GM10847 (cell line): Measurements from ENCODE around the gene PWP1.

ENCODE experiments used
- POLR2A ChIP-seq: IDR thresholded peaks from 2 replicates; pipeline ENCODE4 v1.6.1; 2011; ENCODE audit not compliant: insufficient read length; ENCODE audit errors: extremely low read depth

Gene PWP1

DNA sequence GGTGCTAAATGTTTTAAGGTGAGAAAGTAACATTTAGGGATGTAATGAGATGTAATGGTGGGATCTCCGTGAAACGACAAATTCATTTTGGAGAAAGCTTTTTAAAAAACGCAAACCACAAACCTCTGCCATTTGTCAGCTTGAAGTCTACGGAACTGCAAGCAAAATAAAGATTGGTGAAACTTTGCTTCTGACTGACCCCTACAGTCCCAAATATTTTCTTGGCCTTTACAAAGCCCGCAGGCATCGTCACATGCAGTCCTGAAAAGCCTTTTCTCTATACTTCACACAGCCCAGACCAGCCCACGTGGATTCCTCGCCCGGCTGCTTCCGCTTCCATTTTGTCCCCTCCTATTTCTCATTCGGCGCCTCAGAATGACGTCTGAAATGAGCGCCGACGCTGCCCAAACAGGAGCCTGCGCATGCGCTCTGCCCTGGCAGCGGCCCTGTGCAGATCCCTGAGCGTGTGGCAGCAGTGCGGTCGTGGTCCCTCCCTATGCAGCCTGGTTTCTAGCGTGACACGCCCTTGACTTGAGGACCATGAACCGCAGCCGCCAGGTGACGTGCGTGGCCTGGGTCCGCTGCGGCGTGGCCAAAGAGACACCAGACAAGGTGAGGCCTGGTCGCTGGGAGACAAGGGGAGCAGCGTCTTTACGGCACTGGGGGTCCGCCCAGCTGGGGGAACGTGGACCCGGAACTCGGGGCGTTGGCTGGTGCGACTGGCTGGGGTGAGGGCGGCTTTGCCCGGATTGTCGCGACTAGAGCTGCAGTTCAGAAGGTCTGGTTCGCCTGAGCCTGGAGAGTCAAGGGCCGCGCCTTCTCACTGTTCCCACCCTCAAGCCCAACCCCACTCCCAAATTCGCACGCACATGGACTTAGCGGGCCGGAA, at the start of gene PWP1:
PWP1 (plus strand) TSS at position 440 of the 889 bp plus-strand sequence; CDS start at position 541, 101 bp downstream.
- TF ChIP-seq POLR2A: peak; percentile 81

DNA sequence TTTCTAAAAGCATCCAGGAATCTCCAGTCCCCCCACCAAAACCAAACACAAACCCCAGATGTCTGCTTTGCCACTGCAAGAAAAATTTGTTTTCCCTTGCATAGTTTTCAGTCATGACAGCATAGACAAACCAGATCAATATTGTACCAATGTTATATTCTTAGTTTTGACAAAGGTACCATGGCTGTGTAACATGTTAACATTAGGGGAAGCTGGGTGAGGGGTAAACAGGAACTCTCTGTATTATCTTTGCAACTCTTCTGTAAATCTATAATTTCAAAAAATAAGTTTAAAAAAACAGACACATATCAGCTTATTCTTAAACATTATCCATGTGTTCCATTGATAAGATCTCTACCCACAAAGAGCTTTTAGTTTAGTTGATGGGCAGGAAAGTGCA, 44.4 kb upstream of the PWP1 start:
- no peak for TF ChIP-seq POLR2A

GRCh38 chr12:107642240-107642639, 43.4 kb upstream of the PWP1 start:
- TF ChIP-seq POLR2A: no peak

GRCh38 chr12:107645630-107646333, 39.8 kb upstream of the PWP1 start:
- no peak for TF ChIP-seq POLR2A

DNA sequence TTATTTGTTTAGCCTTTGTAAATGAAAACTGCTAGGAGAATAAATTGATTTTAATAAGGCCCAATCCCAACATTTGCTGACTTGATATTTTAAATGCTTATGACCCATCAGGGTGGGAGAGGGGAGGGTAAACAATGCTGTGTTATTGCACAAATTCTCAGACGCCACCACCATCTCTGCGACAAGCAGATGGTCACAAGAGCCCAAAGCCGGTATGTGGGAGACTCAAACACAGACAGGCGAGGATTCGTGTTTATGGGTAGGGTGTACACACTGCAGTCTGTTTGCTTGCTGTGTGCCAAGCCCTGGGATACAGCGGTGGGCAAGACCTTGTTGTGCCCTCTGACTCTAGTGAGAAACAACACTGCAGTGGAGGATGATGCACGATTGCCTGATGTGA, 39.2 kb upstream of the PWP1 start:
- no peak for TF ChIP-seq POLR2A

DNA sequence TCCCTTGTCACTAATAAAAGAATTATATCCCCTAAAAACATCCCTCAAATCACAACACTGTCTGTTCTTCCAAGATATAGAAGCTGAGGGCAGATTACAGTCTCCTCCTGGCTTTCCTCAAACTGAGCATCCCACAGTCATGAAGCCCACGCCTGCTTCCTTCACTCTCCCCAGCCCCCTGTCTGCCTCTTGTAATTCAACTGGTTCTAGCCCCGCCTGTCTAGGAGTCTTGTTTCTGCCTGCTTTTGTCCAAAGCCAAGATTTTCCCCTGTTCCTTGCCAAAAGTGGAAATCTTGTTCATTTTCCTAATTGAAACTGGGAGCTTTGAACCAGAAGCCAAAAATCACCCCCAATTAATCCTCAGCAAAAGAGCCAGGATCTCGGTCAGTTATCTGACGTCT, 35.9 kb upstream of the PWP1 start:
- no peak for TF ChIP-seq POLR2A

- no peak for TF ChIP-seq POLR2A
Measured at GRCh38 chr12:107650977-107651376, 34.6 kb upstream of the PWP1 start.

DNA sequence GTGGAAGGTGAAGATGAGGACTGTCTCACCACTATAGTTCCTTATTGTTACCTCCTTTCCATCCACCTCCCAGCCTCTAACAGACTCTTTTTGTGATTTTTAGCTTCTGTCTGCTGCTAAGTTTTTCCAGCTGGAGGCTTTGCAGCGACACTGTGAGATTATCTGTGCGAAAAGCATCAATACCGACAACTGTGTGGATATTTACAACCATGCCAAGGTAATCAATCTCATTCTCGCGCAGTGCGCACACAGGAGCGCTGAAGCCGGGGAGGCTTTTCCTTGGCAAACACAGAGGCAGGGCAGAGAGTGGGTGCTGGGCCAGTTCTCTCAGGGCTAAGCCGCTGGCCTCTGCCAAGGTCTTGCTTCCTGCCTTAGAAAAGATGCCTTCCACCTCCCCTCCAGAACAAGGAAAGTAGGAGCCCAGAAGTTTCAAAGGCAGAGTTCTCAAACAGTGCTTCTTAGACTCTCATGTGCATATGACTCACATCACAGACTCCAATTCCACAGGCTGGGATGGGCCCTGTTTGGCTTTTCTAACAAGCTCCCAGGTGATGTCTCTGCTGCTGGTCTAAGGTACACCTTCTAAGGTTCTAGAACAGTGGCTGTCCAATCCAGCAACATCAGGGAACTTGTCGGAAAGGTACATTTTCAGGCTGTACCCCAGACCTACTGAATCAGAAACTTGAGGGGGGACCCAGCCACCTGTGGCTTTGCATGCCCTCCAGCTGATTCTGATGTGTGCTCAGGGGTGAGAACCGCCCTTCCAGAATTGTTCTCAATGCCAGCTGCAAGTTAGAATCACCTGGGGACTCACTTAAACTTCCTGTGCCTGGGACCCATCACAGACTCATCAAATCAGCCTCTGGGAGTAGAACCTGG, 33.8 kb upstream of the PWP1 start:
- no peak for TF ChIP-seq POLR2A

DNA sequence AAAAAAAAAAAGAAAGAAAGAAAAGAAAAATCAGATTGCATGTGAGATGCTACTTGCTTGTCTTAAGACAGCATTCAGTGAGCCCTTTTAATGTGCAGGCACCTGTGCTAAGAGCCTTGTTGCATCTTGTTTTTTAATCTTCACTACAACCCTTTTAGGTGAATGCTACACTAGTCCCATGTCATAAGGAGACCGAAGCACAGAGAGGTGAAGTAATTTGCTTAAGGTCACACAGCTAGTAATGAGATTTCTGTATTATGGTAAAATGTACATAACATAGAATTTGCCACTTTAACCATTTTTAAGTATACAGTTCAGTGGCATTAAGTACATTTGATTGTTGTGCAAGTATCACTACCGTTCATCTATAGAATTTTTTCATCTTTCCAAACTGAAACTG, 32.1 kb upstream of the PWP1 start:
- no peak for TF ChIP-seq POLR2A

DNA sequence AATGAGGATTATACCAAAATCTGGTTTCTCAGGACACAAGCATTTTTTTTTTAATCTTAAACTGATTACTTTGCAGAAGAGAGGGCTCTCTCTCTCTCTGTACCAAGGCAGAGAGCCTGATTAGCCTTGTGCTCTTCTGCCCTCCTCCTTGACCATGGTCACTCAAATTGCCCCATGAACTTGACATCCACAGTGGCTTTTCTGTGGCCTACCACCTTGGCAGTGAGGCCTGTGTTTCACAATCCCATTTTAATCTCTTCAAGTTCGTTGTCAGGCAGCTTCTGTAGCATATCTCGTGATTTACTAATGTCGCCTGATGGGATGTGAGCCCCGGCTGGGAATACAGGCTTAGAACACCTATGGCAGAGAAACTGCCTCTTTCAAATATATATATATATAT, 30.7 kb upstream of the PWP1 start:
- TF ChIP-seq POLR2A: no peak

GRCh38 chr12:107655281-107656065, 30.1 kb upstream of the PWP1 start:
- no peak for TF ChIP-seq POLR2A

- TF ChIP-seq POLR2A: no peak
Measured at GRCh38 chr12:107656302-107656701, 29.3 kb upstream of the PWP1 start.

- no peak for TF ChIP-seq POLR2A
Measured at GRCh38 chr12:107657133-107657532, 28.5 kb upstream of the PWP1 start.

- TF ChIP-seq POLR2A: no peak
Measured at GRCh38 chr12:107657621-107658020, 28.0 kb upstream of the PWP1 start.

- TF ChIP-seq POLR2A: no peak
Measured at GRCh38 chr12:107660235-107660634, 25.4 kb upstream of the PWP1 start.
